ENCODE results near the gene IRF8.
"Not testable (repeated sequence)": the region's sequence is repeated elsewhere in the genome, so short reads cannot be mapped to it uniquely, and the experiment has no call there.

Gene IRF8

GRCh38 chr16:85860413-85861094, 38.4 kb upstream of the IRF8 start:
- no peaks in the 10 kb centered on the region for H3K9me3 Mint-ChIP-seq
- no peak for DNase-seq
- no peaks in the 10 kb centered on the region for H3K36me3 Mint-ChIP-seq
- H3K27ac Mint-ChIP-seq, result no peak overlapping the region
- peaks cover 2% of the 10 kb centered on the region for H3K4me1 Mint-ChIP-seq
- H3K27me3 Mint-ChIP-seq, result peaks cover 32% of the 10 kb centered on the region
- H3K4me3 Mint-ChIP-seq, result no peak overlapping the region
- CTCF ChIA-PET, result interaction anchor here (1.4 kb wide), 1 partner anchor 39 kb away, joined by 5 read pairs; no protein-coding TSS in a partner anchor

DNA sequence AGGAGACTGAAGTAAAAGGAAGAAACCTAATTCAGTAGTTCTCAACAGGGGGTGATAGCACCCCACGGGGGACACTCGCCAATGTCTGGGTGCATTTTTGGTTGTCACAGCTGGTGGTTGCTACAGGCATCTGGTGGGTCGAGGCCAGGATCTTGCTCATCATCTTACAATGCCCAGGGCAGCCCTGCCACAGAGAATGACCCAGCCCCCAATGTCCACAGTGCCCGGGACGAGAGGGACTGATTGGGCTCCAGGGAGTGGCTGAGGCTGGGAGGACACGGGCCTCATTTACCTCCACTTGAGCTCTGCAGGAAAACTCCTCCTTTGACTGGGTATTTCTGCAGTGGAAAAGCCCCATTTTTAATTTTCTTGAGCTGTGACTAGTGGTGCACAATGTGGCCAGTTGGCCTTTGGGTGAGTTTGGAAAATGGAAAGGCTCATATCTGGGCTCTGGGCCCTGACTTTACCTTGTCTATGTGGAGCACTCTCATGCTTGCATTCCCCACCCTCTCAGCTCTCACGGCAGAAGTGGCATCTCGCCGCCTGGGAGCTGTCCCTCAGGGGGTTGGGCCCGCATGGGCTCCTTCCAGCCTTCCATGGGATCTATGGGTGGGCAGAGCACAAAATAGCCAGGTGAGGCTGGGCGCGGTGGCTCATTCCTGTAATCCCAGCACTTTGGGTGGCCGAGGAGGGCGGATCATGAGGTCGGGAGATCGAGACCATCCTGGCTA, 37.7 kb upstream of the IRF8 start:
- no peak overlapping the region for H3K27ac Mint-ChIP-seq
- H3K4me3 Mint-ChIP-seq, result no peak overlapping the region
- no peaks in the 10 kb centered on the region for H3K36me3 Mint-ChIP-seq
- no peak for DNase-seq
- peaks cover 25% of the 10 kb centered on the region for H3K27me3 Mint-ChIP-seq
- H3K9me3 Mint-ChIP-seq, result no peaks in the 10 kb centered on the region
- peaks cover 2% of the 10 kb centered on the region for H3K4me1 Mint-ChIP-seq
- CTCF ChIA-PET, result interaction anchor here (0.7 to 1.2 kb wide), 2 partner anchors 40 to 155 kb away, joined by 3 read pairs; no protein-coding TSS in a partner anchor

DNA sequence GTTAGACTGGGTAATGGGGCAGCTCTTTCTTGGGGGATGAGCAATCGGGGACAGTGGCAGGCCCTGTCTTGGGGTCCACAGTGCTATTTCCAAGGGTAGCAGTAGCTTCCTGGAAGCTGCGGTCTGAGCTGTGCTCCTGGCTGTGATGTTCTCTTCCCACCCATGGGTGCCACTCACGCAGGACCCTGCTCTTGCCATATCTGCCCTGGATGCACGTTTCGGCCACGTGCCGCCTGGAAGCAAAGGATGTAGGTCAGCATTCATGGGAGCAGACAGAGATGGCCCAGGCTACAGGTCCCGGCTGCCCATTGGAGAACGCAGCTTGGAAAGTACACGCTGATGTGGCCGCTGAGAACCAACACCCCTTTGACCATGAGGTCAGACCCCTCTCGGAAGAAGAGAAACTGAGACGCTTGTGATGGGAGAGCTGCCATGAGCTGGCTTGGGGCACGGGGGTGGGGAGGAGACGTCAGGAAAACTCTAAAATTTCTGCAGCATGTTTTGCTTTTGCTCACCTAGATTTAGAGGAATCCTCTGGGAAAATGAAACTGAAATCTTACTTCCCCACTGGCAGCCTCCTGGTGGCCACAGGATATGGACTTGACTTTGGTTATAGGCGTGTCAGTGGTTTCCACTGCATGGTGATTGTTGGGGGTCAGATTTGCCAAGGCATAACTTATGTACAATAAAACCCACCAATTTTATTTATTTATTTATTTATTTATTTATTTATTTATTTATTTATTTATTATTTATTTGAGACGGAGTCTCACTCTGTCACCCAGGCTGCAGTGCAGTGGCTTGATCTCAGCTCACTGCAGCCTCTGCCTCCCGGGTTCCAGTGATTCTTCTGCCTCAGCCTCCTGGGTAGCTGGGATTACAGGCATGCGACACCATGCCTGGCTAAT, 36.2 kb upstream of the IRF8 start:
- H3K4me3 Mint-ChIP-seq, result no peak overlapping the region
- CTCF ChIA-PET, result interaction anchor here (1.2 kb wide), 1 partner anchor 153 kb away, joined by 3 read pairs; no protein-coding TSS in a partner anchor
- DNase-seq, result no peak
- peaks cover 2% of the 10 kb centered on the region for H3K4me1 Mint-ChIP-seq
- no peak overlapping the region for H3K27ac Mint-ChIP-seq
- H3K27me3 Mint-ChIP-seq, result peaks cover 19% of the 10 kb centered on the region
- no peaks in the 10 kb centered on the region for H3K36me3 Mint-ChIP-seq
- no peaks in the 10 kb centered on the region for H3K9me3 Mint-ChIP-seq

- no peak for DNase-seq
- Mint-ChIP-seq H3K27ac (no peak overlapping the region), H3K27me3 (peaks cover 16% of the 10 kb centered on the region), H3K9me3 (no peaks in the 10 kb centered on the region), H3K4me1 (peaks cover 2% of the 10 kb centered on the region), H3K4me3 (no peak overlapping the region), H3K36me3 (no peaks in the 10 kb centered on the region)
- CTCF ChIA-PET, result no interaction called here
Measured at GRCh38 chr16:85863384-85863774, 35.6 kb upstream of the IRF8 start.

DNA sequence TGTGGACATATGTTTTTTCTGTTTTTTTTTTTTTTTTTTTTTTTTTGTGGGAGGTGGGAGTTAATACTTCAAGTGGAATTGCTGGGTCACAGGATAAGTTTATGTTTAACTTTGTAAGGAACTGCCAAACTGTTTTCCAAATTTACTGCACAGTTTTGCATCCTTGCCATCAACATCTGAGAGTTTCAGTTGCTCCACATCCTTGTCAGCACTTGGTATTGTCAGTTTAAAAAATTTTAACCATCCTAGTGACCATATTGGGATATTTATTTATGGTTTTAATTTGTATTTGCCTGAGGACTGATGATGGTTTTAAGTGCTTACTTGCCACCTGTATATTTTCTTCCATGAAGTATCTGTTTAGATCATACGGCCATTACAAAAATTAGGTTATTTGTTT, 34.0 kb upstream of the IRF8 start:
- Mint-ChIP-seq H3K4me3 (no peak overlapping the region), H3K4me1 (peaks cover 2% of the 10 kb centered on the region), H3K27ac (no peak overlapping the region), H3K36me3 (no peaks in the 10 kb centered on the region), H3K27me3 (peaks cover 18% of the 10 kb centered on the region), H3K9me3 (no peaks in the 10 kb centered on the region)
- DNase-seq, result no peak
- CTCF ChIA-PET, result no interaction called here

DNA sequence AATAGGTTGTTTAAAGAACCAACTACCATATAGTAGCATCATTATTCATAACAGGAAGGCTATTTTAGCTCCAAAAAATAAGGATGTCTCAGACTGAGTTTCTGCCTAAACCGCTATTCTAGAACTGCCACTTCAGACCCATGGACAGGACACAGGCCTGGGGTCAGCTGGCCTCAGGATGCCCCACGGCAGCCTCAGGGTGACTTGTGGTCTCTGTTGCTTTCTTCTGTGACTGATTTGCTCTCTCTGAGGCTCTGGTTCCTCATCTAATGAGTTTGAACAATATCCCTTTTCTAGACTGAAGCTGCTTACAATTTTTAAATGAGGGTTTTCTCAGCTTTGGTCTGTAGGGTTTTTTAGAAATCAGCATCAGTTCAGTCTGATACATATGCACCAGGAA, 31.8 kb upstream of the IRF8 start:
- CTCF ChIA-PET, result no interaction called here
- Mint-ChIP-seq H3K4me1 (peaks cover 8% of the 10 kb centered on the region), H3K27ac (no peak overlapping the region), H3K9me3 (no peaks in the 10 kb centered on the region), H3K36me3 (no peaks in the 10 kb centered on the region), H3K4me3 (no peak overlapping the region), H3K27me3 (peaks cover 26% of the 10 kb centered on the region)
- DNase-seq, result no peak

- Mint-ChIP-seq H3K4me1 (peaks cover 6% of the 10 kb centered on the region), H3K9me3 (no peaks in the 10 kb centered on the region), H3K27ac (no peak overlapping the region), H3K27me3 (peaks cover 21% of the 10 kb centered on the region), H3K36me3 (no peaks in the 10 kb centered on the region), H3K4me3 (no peak overlapping the region)
- DNase-seq, result no peak
- CTCF ChIA-PET, result no interaction called here
Measured at GRCh38 chr16:85868495-85868894, 30.5 kb upstream of the IRF8 start.

- no peak overlapping the region for H3K27ac Mint-ChIP-seq
- peaks cover 6% of the 10 kb centered on the region for H3K4me1 Mint-ChIP-seq
- CTCF ChIA-PET, result no interaction called here
- H3K36me3 Mint-ChIP-seq, result no peaks in the 10 kb centered on the region
- H3K4me3 Mint-ChIP-seq, result no peak overlapping the region
- peaks cover 21% of the 10 kb centered on the region for H3K27me3 Mint-ChIP-seq
- no peak for DNase-seq
- H3K9me3 Mint-ChIP-seq, result no peaks in the 10 kb centered on the region
Measured at GRCh38 chr16:85869206-85869605, 29.8 kb upstream of the IRF8 start.

- no peak overlapping the region for H3K27ac Mint-ChIP-seq
- CTCF ChIA-PET, result interaction anchor here (0.6 to 1.1 kb wide), 3 partner anchors 46 to 269 kb away, joined by 3 to 4 read pairs (median 3); no protein-coding TSS in a partner anchor
Measured at GRCh38 chr16:85869785-85870558, 29.0 kb upstream of the IRF8 start.

GRCh38 chr16:85871756-85872155, 27.2 kb upstream of the IRF8 start:
- Mint-ChIP-seq H3K36me3 (no peaks in the 10 kb centered on the region), H3K27me3 (peaks cover 21% of the 10 kb centered on the region), H3K4me3 (no peak overlapping the region), H3K27ac (no peak overlapping the region), H3K9me3 (peaks cover 1% of the 10 kb centered on the region), H3K4me1 (peaks cover 6% of the 10 kb centered on the region)
- no peak for DNase-seq
- CTCF ChIA-PET, result no interaction called here

More at GRCh38 chr16:85869785-85870558, 29.0 kb upstream of the IRF8 start:
- Mint-ChIP-seq H3K4me1 (peaks cover 6% of the 10 kb centered on the region), H3K36me3 (no peaks in the 10 kb centered on the region), H3K27me3 (peaks cover 21% of the 10 kb centered on the region), H3K4me3 (no peak overlapping the region), H3K9me3 (no peaks in the 10 kb centered on the region)
- no peak for DNase-seq

DNA sequence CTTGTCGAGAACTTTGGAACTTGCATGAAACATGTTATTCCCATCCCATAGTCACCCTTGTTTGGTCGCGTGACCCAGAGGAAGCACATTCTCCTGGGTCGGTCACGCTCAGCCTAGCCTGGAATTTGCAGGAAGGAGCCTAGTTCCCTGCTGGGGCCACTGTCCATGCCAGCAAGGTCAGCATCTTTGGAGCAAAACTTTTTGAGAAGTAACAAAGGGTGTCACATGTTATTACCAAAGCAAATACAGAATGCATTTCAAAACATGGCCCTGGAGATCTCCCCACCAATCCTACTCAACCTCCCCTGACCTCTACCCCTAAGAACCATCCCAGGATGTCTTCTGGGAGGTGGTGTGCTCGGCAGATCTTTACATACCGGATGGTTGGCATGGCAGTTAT, 26.2 kb upstream of the IRF8 start:
- CTCF ChIA-PET, result no interaction called here
- Mint-ChIP-seq H3K27ac (no peak overlapping the region), H3K9me3 (peaks cover 1% of the 10 kb centered on the region), H3K27me3 (peaks cover 17% of the 10 kb centered on the region), H3K4me3 (no peak overlapping the region), H3K4me1 (peaks cover 6% of the 10 kb centered on the region), H3K36me3 (no peaks in the 10 kb centered on the region)
- DNase-seq, result no peak

DNA sequence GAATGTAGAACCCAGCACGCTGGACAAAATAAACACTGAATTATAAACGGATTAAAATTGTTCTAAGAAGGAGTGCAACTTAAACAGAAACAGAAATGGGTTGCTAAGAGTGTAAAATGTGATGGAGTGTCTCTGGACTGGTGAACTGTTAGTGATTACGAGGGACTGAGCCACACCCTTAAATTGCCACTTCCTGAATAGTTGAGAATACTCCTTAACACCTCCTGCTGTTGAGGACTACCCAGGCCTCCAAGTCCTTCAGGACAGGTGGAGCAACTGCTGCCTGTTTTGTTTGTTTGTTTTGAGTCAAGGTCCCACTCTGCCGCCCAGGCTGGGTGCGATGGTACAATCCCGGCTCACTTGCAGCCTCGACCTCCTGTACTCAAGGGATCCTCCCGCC, 25.8 kb upstream of the IRF8 start:
- CTCF ChIA-PET, result no interaction called here
- no peak overlapping the region for H3K4me3 Mint-ChIP-seq
- DNase-seq, result no peak
- H3K36me3 Mint-ChIP-seq, result no peaks in the 10 kb centered on the region
- H3K9me3 Mint-ChIP-seq, result peaks cover 1% of the 10 kb centered on the region
- no peak overlapping the region for H3K27ac Mint-ChIP-seq
- H3K27me3 Mint-ChIP-seq, result peaks cover 17% of the 10 kb centered on the region
- H3K4me1 Mint-ChIP-seq, result peaks cover 6% of the 10 kb centered on the region

DNA sequence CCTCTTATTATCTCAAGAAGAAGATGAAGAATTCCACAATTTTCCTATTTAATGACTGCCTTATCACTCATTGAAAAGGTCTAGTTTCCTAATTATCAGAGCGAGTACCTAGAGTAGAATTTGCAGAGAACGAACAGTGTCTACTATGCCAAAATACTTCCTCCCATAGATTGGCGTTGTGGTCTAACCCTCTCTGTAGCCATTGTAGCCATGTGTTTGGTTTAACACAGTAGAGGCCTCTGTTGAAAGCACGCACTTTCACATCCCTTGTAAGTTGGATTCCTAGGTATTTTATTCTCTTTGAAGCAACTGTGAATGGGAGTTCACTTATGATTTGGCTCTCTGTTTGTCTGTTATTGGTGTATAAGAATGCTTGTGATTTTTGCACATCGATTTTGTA, 24.9 kb upstream of the IRF8 start:
- H3K27ac Mint-ChIP-seq, H3K36me3 Mint-ChIP-seq, H3K4me1 Mint-ChIP-seq, CTCF ChIA-PET, H3K4me3 Mint-ChIP-seq, DNase-seq, H3K9me3 Mint-ChIP-seq: not testable (repeated sequence)
- H3K27me3 Mint-ChIP-seq, result peaks cover 17% of the 10 kb centered on the region

DNA sequence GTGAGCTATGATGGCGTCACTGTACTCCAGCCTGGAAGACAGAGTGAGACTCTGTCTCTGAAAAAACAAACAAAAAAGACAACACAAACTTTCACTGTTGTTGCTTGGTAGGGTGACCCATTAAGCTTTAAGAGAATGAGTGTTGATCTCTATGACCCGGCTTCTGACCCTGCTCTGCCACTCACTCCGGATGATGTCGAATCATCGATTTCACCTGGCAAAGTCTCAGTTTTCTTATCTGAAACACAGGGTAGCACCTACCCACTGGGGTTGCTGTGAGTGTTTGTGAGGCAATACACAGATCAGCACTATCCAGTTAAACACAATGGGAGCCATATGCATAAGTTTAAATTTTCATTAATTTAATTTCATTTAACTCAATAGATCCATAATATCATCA, 20.6 kb upstream of the IRF8 start:
- DNase-seq, result no peak
- Mint-ChIP-seq H3K4me3 (no peak overlapping the region), H3K9me3 (peaks cover 1% of the 10 kb centered on the region), H3K4me1 (no peaks in the 10 kb centered on the region), H3K36me3 (no peaks in the 10 kb centered on the region), H3K27me3 (peaks cover 34% of the 10 kb centered on the region), H3K27ac (no peak overlapping the region)
- CTCF ChIA-PET, result no interaction called here

All from activated naive CD4-positive, alpha-beta T cell treated with anti-CD3 and anti-CD28 coated beads, Interleukin-2, amount 10 ng/mL, durations not matched to agents 7 days and 5 days (primary cell).